Measurements from ENCODE around the gene ARL15.

DNA sequence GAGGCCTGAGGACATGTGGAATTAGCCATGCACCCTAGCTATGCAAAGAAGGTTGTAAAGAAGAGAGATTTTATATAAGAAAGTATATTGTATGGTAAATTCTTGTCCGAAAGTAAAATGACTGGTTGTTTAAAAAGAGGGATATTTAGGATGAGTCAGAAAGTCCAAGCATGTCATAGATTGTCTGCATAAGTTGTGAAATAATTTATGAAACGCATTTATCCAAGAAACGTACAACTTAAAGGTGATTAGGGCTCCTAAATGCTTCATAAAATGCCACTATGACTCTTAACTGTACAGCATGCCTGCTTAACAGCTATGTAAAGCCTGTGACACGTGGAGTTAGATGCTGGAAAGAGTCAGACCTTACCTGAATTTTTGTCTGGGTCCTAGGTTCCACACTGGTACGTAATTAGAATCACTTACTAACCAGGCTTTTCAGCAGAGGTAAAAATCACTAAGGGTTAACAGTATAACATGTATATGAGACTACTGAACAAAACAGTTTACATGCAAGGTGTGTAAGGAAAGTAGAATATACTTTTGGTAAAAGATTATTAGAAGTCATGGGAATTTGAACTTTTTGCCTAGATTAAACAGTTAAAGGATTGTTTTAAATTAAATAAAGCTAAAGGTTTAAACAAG is 37.0 kb upstream of the ARL15 start:
- no peak for TF ChIP-seq EZH2 (IDR thresholded peaks at IDR 0.05; ENCODE audit: borderline replicate concordance, low read length)
- TF ChIP-seq, protein P1, sequence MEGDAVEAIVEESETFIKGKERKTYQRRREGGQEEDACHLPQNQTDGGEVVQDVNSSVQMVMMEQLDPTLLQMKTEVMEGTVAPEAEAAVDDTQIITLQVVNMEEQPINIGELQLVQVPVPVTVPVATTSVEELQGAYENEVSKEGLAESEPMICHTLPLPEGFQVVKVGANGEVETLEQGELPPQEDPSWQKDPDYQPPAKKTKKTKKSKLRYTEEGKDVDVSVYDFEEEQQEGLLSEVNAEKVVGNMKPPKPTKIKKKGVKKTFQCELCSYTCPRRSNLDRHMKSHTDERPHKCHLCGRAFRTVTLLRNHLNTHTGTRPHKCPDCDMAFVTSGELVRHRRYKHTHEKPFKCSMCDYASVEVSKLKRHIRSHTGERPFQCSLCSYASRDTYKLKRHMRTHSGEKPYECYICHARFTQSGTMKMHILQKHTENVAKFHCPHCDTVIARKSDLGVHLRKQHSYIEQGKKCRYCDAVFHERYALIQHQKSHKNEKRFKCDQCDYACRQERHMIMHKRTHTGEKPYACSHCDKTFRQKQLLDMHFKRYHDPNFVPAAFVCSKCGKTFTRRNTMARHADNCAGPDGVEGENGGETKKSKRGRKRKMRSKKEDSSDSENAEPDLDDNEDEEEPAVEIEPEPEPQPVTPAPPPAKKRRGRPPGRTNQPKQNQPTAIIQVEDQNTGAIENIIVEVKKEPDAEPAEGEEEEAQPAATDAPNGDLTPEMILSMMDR (conservative IDR thresholded peaks at IDR 0.05 in 1 of 2, IDR thresholded peaks at IDR 0.05 in 1 of 2; ENCODE audit: extremely low read depth in 1 of 2, insufficient read depth in 1 of 2, low read depth in 1 of 2, low read length in 2 of 2): no peak
